HG02885 (cell line): ENCODE results near the gene BMP8A.
A peak's percentile ranks its signal among the peaks of the same experiment; 100 is the strongest.
"Not testable (repeated sequence)": the region's sequence is repeated elsewhere in the genome, so short reads cannot be mapped to it uniquely, and the experiment has no call there.

Experiments used
- ATAC-seq: cut with Tn5 transposase; IDR thresholded peaks from one replicate; pipeline ENCODE4 v1.9.1; 2021; ENCODE audit warnings: mild to moderate bottlenecking; ENCODE audit not compliant: unreplicated experiment, poor library complexity

The BMP8A gene, protein sequence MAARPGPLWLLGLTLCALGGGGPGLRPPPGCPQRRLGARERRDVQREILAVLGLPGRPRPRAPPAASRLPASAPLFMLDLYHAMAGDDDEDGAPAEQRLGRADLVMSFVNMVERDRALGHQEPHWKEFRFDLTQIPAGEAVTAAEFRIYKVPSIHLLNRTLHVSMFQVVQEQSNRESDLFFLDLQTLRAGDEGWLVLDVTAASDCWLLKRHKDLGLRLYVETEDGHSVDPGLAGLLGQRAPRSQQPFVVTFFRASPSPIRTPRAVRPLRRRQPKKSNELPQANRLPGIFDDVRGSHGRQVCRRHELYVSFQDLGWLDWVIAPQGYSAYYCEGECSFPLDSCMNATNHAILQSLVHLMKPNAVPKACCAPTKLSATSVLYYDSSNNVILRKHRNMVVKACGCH

DNA sequence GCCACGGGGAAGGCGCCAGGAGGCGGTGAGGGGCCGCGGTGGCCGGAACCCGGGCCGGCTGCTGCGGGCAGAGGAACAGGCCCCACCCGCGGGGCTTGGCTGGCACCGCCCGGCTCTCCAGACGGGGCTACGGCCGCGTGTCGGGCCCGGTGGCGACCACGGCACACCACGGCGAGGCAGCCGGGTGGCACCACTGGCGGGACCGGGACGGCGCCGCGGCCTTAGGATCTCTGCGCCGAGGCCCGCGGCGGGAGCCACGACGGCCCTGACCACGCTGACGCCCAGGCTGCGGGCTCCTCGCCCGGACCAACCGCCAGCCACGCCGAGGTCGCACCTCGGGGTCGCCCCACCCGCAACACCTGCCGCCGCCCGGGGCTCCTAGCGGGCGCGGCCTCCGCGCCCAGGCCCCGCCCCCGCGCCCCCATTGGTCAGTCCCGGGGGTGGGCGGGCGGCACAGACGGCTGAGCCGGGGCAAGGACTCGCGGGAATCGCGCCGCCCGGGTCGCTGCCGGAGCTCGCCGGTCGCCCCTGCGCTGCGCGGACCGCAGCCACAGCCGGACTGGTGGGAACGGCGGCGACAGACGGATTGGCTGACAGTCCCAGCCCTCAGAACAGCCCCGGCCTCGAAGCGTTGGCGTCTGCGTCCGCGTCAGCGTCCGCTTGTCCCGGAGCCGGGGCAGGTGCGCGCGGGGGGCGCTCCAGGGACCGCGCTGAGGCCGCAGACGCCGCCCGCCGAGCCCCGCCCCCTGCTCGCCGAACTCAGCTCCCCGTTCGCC, at the start of gene BMP8A:
Gene BMP8A, plus strand, starts transcription at position 491 of the 776 bp plus-strand sequence. CDS start 356 bp downstream, outside the sequence.
- ATAC-seq: peak; percentile 82

DNA sequence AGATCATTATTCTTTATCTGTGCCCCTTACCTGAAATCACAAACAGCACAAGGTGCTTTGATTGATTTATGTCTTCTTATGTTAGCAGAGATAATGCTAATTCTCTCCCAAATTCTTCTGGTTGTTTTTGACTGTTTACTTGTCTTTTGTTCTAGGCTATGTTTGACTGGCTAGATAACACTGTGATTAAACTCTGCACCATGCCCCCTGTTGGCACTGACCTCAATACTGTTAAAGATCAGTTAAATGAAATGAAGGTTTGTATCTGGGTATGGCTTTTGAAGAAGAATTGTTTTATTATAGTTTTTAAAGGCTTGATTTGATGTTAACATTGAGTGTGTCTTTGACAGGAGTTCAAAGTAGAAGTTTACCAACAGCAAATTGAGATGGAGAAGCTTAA, 49.6 kb upstream of the BMP8A start:
- ATAC-seq: no peak

DNA sequence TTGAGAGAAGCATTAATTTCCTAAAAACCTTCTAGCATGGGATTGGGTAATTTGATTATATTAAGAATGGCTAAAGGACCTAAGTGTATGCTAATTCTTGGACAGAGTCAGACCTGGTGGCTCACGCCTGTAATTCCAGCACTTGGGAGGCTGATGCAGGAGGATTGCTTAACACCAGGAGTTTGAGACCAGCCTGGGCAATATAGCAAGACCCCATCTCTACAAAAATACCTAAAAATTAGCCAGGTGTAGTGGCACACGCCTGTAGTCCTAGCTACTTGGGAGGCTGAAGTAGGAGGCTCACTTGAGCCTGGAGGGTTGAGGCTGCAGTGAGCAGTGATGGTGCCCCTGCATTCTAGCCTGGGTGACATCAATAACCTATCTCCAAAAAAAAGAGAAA, 45.9 kb upstream of the BMP8A start:
- no peak for ATAC-seq

DNA sequence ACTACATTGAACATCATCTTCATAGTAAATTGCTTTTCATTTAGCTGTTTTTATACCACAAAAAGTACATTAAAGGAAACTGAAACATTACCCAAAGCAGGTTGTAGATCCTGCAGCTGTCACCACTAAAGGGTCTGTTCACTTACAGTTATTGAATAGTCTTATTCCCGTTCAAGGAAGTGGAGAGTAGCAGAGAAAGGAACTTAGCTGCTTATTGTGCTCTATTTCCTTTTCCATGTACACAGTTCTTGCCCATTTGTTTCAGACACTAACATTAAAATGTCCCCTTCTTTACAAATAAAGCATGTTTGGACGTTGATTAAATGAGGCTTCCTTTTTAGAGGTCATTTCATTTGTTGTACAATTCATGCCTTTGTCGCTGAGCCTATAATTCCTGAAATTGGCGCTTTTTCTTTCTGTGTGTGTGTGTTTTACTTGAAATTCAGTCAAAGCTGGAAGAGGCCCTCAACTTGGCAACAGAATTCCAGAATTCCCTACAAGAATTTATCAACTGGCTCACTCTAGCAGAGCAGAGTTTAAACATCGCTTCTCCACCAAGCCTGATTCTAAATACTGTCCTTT, 44.4 kb upstream of the BMP8A start:
- ATAC-seq: no peak

DNA sequence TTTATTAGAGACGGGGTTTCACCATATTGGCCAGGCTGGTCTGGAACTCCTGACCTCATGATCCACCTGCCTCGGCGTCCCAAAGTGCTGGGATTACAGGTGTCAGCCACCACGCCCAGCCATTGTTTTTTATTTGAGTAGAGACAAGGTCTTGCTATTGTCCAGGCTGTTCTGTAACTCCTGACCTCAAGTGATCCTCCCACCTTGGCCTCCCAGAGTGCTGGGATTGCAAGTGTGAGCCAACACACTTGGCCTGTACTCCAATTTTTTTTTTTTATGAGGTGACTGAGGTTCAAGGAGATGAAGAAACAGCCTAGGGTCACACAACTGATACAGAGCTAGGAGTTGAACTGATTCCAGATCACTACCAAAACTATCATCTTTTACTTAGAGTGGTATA, 41.4 kb upstream of the BMP8A start:
- not testable (repeated sequence) for ATAC-seq

DNA sequence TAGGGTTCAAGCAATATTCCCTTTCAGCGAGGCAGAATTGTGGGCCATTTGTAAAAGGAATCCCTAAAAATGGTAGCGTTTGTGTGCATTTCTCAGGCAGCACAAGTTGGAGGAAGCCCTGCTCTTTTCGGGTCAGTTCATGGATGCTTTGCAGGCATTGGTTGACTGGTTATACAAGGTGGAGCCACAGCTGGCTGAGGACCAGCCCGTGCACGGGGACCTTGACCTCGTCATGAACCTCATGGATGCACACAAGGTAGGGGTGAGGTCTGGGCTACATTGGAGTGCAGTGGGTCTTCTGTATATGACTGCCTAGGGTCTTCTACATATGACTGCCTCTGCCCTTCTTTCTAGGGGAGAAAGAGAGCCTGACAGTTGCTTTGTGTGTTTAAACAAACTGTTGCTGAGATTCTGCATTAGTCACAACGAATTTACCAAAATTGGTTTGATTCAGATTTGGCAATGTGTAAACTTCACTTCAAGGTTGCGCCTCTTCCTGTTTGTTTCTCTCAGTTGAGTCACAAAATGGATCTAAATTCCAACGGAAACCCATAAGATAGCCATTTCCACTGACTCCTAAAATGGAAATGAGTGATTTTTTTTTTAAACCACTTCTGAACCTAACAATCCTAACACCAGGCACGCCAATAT, 40.4 kb upstream of the BMP8A start:
- ATAC-seq: no peak

DNA sequence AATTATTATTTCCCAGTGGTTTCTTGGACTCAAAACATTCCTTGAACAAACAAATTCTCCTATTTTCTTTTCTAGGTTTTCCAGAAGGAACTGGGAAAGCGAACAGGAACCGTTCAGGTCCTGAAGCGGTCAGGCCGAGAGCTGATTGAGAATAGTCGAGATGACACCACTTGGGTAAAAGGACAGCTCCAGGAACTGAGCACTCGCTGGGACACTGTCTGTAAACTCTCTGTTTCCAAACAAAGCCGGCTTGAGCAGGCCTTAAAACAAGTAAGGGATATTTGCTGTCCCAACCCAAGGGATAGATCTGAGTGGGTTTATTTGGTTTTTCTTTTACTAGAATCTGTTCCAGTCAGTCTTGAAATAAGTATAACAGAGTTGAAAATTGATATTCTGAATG, 39.4 kb upstream of the BMP8A start:
- ATAC-seq: no peak

DNA sequence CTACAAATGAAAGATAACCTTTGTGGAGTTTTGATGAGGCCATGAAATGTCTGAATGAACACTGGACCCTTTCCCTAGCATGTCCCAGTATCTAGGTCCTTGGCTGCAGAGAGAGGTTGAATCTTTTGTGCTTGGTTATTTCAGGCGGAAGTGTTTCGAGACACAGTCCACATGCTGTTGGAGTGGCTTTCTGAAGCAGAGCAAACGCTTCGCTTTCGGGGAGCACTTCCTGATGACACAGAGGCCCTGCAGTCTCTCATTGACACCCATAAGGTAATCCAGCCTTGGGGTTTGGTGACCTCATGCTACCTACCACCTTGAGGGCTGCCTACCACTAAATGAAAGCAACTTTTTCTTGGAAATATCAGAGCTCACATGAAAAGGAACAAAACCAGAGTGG, 38.9 kb upstream of the BMP8A start:
- no peak for ATAC-seq

DNA sequence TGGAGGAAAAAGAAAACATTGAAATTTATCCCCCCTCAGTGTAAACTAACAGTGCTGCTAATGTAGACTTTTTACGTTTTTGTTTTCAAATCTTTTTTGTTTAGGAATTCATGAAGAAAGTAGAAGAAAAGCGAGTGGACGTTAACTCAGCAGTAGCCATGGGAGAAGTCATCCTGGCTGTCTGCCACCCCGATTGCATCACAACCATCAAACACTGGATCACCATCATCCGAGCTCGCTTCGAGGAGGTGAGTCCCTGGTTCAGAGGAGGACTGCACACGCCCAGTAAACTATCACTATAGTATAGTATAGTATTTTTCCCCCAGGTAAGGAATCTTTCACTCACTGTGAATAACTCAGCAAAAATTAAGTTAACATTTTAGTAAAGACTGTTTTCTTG, 37.8 kb upstream of the BMP8A start:
- ATAC-seq: no peak

DNA sequence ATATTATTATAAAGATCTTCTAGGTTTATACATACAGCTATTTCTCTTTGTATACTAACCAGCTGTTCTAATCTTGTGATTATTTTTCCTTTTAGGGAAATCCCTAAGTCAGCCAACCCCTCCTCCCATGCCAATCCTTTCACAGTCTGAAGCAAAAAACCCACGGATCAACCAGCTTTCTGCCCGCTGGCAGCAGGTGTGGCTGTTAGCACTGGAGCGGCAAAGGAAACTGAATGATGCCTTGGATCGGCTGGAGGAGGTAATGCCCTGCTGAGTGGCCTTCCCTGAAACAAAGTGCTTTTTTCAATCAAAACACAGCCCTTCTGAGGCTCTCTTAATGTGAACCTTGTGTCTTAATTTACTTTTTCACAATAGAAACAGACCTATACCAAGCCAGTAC, 32.4 kb upstream of the BMP8A start:
- no peak for ATAC-seq

DNA sequence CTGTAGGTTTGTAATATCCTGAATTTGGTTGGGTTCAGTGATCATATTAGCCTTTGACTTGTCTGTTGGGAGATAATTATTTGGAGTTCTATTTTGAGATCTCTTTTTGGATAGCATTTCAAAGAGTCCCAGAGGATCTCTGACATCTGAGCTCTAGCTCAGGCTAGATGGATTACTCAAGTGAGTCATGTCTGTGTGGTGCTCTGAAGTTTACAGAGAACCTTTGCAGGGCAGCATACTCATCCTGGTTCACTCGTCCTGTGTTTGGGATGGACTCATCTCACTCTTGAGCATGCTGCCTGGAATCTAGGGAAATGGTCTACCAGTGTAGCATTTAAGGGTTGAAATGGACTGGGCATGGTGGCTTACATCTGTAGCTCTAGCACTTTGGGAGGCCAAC, 29.4 kb upstream of the BMP8A start:
- no peak for ATAC-seq

DNA sequence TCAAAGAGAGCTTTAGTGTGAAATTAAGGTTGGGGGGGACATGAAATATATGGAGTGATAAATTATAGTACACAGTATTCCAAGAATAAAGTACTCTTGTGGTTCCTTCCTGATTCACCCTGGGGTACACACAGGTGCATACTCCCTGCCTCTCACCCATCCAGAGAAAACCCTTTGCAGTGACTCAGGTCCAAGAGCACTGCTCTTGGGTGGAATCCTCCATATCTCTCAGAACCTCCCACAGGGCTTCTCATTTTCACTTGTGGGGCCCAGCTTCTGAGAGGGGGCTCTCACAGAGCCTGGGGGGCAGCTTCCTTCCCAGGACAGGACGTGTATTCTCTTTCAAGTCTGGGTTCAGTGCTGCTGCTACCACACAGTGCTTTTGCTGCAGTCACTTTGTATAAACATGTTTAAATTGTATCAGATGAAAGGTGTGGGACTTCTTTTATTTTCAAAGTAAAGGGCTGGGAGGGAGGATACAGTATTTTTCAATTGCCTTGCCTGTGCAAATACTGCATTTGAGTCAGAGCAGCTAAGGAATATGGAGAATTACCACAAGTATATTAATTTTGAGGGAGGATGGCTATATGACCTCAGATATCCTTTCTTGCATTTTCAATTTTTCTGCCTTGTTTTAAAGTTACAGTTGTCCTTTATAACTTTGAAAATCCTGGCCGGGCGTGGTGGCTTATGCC, 24.9 kb upstream of the BMP8A start:
- no peak for ATAC-seq

DNA sequence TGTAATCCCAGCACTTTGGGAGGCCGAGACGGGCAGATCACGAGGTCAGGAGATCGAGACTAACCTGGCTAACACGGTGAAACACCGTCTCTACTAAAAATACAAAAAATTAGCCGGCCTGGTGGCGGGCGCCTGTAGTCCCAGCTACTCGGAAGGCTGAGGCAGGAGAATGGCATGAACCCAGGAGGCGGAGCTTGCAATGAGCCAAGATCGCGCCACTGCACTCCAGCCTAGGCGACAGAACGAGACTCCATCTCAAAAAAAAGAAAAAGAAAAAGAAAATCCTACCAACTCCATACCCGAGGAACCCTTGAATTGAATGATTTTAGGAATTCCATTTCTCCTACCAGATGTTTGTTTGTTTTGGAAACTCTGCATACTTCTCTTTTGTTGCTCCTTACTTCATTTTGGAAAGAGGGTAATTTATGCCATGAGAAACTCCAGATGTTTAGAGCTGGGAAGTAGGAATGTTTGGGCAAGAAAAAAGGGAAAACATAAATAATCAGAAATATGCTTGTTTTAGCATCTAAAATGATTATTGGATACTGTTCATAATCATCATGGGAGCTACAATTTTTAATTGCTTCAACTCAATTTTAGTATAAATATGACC, 24.2 kb upstream of the BMP8A start:
- not testable (repeated sequence) for ATAC-seq

DNA sequence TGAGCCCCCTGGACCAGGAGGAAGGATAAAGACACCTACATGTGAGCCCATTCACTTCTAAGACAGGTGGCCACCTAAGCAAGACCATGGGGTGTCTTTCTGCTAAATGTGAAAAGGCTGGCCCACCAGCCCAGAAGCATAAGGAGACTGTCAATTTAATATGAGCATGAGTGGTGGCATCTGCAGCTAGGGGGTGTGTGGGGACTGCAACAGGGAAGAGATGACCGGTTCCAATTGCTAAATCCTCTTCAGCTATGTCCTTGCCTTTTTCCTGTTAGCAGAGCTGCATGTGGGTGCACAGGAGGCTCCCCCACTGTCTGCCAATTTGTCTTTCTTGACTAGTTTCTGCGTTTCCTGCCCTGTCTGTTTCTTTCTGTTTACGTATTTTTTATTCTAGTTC, 22.3 kb upstream of the BMP8A start:
- no peak for ATAC-seq

DNA sequence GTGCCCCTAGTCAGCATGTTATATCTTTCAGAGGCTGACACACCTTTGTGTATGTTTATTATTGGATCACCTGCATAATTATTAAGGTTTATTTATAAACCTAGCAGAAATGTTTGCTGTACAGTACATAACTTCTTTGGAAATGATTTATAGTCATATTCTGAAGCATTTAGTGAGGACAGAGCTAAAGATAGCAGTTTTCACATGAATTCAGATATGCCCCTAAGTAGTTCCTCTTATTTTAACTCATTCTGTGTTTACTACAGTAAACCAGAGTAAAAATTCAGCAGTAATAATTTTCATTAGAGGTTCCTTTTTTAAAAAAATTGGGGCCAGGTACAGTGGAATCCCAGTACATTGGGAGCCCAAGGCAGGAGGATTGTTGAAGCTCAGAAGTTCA, 21.4 kb upstream of the BMP8A start:
- ATAC-seq: no peak

DNA sequence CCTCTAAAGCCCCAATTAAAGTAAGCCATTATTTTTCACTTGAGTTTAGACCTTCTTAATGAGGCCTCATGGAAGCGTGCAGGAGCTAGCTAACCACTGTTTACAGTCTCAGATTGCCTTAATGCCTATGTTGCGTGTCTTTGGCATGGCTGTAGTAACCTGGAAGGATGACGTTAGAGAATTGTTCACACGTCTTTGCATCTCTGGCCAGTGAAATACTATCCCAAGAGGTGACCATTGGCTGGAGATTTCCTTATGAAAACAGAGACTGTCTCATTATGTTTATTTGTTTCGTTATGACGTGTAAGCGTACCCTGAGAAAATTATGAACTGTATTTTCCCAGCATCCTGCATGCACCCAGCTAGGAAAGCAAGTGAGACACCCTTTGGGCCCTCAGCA, 18.6 kb upstream of the BMP8A start:
- ATAC-seq: no peak

DNA sequence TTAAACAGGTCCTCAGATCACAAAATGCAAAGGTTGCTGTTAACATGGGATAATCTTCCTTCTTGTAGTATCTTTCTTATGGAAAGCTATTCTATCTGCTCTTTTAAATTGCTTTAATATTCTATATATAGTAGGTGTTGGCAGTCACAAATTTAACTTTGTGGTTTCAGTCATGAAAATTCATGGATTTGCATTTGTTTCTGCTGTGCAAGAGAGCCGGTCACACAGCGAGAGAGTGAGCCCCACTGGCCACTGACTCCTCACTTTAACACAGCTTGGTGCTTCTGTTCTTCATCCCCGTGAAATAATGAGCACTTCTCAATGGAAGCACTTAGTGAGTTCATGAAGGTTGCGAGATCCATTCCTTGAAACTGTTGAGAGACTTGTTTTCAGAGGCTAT, 18.1 kb upstream of the BMP8A start:
- no peak for ATAC-seq

DNA sequence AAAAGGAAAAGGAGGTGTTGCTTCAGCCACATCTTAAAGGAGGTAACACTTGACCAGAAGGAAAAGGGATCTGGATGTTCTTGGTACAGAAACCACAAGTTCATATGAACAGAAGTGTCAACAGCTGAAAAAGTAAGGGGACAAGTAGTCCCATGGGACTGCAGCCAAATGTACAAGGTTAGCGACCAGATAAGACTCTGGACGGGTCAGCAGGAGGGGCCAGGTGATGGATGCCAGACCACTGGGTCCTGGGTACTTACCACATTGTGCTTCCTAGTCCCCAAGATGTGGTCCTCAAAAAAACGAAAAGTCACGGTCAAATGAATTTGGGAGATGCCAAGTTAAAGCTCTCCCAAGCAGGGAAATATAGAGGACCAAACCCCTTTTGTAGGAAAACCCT, 16.6 kb upstream of the BMP8A start:
- ATAC-seq: no peak

DNA sequence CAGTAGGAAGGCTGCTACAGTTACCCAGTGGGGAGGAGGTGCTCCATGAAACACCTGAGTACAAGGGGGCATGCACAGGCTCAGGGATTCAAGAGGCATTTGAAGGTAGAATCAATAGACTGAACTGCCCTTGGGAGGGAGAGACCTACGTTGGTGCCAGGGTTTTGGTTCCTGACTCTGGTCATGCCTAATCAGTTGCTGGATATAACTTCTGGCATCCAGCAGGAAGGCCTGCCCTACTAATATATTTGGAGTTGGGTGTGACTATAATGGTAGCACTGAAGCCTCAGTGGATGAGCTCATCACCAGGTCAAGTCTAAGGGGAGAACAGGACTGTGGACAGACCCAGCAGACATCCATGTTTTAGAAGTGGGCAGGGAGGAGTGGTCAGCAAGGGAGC, 15.9 kb upstream of the BMP8A start:
- not testable (repeated sequence) for ATAC-seq
